Subcutaneous abdominal adipose tissue (tissue), 5 donors: ENCODE data around the gene SPRED3.
"Not testable (repeated sequence)": the region's sequence is repeated elsewhere in the genome, so short reads cannot be mapped to it uniquely, and the experiment has no call there.

Experiments
- H3K27ac ChIP-seq: one replicate; pipeline ENCODE4 v1.7.0; 2013; ENCODE audit warnings: low read depth, mild to moderate bottlenecking, inconsistent platforms, low read length, moderate library complexity
- H3K27me3 ChIP-seq, 5 donors: one replicate each; pipeline ENCODE4 v1.7.0; 2013; ENCODE audit warnings: low read length in 5 of 5, inconsistent platforms in 1 of 5; ENCODE audit not compliant: control insufficient read depth in 5 of 5, insufficient read depth in 4 of 5
- H3K36me3 ChIP-seq, 5 donors: one replicate each; pipeline ENCODE4 v1.7.0; 2013; ENCODE audit warnings: low read length in 5 of 5; ENCODE audit not compliant: control insufficient read depth in 5 of 5, insufficient read depth in 5 of 5
- H3K4me1 ChIP-seq, 5 donors: one replicate each; pipeline ENCODE4 v1.7.0; 2013; ENCODE audit warnings: low read length in 5 of 5, mild to moderate bottlenecking in 3 of 5, moderate library complexity in 1 of 5; ENCODE audit not compliant: control insufficient read depth in 5 of 5, insufficient read depth in 5 of 5
- H3K4me3 ChIP-seq, 5 donors: one replicate each; pipeline ENCODE4 v1.7.0; 2013; ENCODE audit warnings: low read length in 5 of 5, low read depth in 1 of 5
- H3K9ac ChIP-seq, 5 donors: one replicate each; pipeline ENCODE4 v1.7.0; 2013; ENCODE audit warnings: low read length in 5 of 5, mild to moderate bottlenecking in 4 of 5, moderate library complexity in 3 of 5
- H3K9me3 ChIP-seq, 5 donors: one replicate each; pipeline ENCODE4 v1.7.0; 2013; ENCODE audit warnings: low read length in 5 of 5; ENCODE audit not compliant: control insufficient read depth in 5 of 5
- donor health status: healthy.
- donor health status: healthy.
- donor health status: healthy.
- donor health status: healthy.
- donor health status: healthy.

The SPRED3 gene

DNA sequence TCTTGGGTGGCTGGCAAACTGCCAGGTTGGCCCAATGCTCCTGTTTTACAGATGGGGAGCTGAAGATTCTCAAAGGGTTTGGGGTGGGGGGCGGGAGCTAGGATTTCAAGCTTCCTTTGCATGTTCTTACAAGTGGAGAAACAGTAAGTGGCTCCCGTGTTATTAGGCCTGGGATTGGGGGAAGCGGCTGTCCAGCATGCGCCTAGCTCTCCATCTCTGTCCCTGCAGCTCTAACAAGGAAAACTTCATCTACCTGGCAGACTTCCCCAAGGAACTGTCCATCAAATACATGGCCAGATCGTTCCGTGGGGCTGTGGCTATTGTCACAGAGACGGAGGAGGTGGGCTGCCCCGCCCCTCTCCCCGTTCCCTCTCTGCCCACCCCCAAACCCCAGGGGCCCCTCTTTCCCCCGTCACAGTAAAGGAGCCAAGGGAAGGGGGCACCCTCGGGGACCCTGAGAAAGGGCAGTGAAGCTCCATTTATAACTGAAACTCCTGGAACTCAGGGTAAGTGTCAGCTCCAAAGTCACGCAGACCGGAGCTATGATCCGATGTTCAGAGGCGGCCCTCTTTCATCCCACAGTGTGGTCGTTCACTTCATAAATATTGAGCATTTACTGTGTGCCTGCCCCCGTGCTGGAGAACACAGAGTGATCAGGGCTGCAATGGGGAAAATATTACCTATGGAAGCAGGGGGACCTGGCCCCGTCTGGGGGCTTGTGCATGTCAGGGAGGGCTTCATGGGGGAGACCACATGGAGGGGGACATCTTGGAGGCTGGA is 29.1 kb upstream of the SPRED3 start:
- H3K4me1 ChIP-seq = peaks cover 2 to 19% (median 17%) of the 10 kb centered on the region in 5 donors
- H3K4me3 ChIP-seq = no peak overlapping the region
- H3K9ac ChIP-seq = no peak overlapping the region
- H3K27ac ChIP-seq = no peak overlapping the region
- no peaks in the 10 kb centered on the region for H3K9me3 ChIP-seq
- no peaks in the 10 kb centered on the region for H3K36me3 ChIP-seq
- H3K27me3 ChIP-seq = peaks cover 20 to 44% (median 32%) of the 10 kb centered on the region in 5 donors

DNA sequence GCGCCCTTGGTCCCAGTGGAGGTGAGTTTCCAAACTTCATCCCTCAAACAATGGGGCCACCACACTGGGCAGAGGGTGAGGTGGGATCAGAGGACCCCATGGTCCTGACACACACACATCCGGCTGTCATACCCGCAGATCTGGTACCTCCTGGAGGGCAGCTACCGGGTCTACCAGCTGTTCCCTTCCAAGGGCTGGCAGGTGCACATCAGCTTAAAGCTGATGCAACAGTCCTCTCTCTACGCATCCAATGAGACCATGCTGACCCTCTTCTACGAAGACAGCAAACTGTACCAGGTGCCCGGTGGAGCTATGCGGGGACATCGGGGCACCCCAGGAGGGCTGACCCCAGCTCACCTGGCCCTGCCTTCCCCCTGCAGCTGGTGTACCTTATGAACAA is 28.1 kb upstream of the SPRED3 start:
- Histone ChIP-seq H3K27me3 (peaks cover 18 to 44% (median 32%) of the 10 kb centered on the region in 5 donors), H3K4me1 (peaks cover 2 to 19% (median 17%) of the 10 kb centered on the region in 5 donors), H3K9ac (no peak overlapping the region), H3K4me3 (no peak overlapping the region), H3K27ac (no peak overlapping the region), H3K36me3 (no peaks in the 10 kb centered on the region), H3K9me3 (no peaks in the 10 kb centered on the region)

DNA sequence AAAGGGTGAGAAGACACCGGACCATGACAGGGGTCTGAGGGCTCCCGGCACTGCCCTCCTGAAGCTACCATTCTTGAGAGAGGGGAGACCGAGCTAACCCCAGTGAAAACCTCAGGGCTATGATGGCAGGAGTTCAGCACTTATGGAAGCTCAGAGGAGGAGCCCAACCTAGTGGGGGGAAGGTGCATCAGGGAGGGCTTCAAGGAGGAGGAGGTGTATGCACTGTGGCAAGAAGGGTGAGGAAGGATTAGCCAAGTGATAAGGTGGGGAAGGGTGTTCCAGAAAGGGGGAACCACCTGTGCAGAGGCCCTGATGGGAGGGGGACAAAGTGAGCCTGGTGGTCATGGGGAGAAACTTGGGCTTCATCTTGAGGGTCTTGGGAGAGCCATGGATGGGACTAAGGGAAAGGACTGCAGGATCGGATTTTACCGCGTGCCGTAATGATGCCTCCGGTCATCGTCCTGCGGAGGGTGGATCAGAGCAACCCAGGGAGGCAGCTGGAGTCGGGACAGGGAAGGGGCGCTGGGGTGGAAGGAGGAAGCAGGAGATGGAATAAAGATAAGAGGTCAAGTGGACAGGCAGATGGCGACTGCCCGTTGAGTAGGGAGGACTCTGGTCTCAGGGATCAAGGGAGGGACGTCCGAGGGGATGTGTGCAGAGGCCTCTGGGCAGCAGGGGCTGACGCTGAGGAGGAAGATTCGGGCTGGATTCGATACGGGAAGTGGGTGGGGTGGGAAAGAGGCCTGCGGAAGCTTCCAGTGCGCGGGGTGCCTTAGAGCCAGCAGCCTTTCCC is 27.5 kb upstream of the SPRED3 start:
- no peaks in the 10 kb centered on the region for H3K9me3 ChIP-seq
- H3K4me3 ChIP-seq = peak overlapping the region; percentile 40 to 71 (median 64)
- H3K36me3 ChIP-seq = no peaks in the 10 kb centered on the region
- H3K27ac ChIP-seq = no peak overlapping the region
- H3K27me3 ChIP-seq = peaks cover 17 to 43% (median 32%) of the 10 kb centered on the region in 5 donors
- H3K4me1 ChIP-seq = peaks cover 2 to 19% (median 17%) of the 10 kb centered on the region in 5 donors
- H3K9ac ChIP-seq = peak overlapping the region in 3 of 5 donors; percentile 20 to 56 (median 52)

DNA sequence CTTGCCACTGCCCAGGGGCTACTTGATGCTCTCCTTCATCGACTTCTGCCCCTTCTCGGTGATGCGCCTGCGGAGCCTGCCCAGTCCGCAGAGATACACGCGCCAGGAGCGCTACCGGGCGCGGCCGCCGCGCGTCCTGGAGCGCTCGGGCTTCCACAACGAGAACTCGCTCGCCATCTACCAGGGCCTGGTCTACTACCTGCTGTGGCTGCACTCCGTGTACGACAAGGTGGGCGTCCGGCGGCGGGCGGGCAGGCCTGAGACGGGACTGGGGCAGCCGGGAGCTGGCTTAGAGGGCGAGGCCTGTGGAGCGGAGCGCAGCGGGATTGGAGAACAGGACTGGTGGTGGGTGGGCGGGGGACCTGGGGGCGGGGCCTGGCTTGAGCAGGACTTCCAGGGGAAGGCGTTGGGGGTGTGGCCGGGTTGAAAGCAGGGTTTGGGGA is 26.8 kb upstream of the SPRED3 start:
- H3K27ac ChIP-seq = no peak overlapping the region
- no peaks in the 10 kb centered on the region for H3K9me3 ChIP-seq
- H3K9ac ChIP-seq = peak overlapping the region in 3 of 5 donors; percentile 20 to 56 (median 52)
- H3K27me3 ChIP-seq = peaks cover 10 to 38% (median 27%) of the 10 kb centered on the region in 5 donors
- peaks cover 2 to 19% (median 17%) of the 10 kb centered on the region in 5 donors for H3K4me1 ChIP-seq
- no peaks in the 10 kb centered on the region for H3K36me3 ChIP-seq
- H3K4me3 ChIP-seq = peak overlapping the region; percentile 40 to 71 (median 68)

DNA sequence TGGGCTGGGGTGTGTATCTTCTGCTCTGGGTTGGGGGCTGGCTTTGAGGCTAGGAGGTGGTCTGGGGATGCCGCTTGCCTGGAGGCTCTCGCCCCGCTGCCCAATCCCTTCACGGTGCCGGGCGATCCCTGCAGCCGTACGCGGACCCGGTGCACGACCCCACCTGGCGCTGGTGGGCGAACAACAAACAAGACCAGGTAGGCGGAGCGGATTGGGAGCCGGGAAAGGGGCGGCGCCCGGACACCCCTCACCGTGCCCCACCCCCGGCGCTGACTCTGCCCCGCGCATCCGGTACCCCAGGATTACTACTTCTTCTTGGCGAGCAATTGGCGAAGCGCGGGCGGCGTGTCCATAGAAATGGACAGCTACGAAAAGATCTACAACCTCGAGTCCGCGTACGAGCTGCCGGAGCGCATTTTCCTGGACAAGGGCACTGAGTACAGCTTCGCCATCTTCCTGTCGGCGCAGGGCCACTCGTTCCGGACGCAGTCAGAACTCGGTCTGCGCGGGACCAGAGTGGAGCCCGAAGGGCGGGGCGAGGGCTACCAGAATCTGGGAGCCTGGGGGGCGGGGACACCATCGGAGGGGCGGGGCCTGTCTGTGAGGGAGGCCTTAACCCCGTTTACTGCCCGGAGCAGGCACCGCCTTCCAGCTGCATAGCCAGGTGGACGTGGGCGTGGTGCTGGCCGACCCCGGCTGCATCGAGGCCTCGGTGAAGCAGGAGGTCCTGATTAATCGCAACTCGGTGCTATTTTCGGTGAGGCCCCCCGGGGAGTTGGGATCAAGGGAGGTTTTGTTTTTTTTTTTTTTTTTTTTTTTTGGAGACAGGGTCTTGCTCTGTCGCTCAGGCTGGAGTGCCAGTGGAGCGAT is 26.2 kb upstream of the SPRED3 start:
- Histone ChIP-seq H3K27ac (no peak overlapping the region), H3K27me3 (peaks cover 8 to 36% (median 27%) of the 10 kb centered on the region in 5 donors), H3K9ac (peak overlapping the region in 1 of 5 donors; percentile 25), H3K4me3 (peak overlapping the region; percentile 64 to 71 (median 69)), H3K9me3 (no peaks in the 10 kb centered on the region), H3K4me1 (peaks cover 2 to 19% (median 17%) of the 10 kb centered on the region in 5 donors), H3K36me3 (no peaks in the 10 kb centered on the region)

DNA sequence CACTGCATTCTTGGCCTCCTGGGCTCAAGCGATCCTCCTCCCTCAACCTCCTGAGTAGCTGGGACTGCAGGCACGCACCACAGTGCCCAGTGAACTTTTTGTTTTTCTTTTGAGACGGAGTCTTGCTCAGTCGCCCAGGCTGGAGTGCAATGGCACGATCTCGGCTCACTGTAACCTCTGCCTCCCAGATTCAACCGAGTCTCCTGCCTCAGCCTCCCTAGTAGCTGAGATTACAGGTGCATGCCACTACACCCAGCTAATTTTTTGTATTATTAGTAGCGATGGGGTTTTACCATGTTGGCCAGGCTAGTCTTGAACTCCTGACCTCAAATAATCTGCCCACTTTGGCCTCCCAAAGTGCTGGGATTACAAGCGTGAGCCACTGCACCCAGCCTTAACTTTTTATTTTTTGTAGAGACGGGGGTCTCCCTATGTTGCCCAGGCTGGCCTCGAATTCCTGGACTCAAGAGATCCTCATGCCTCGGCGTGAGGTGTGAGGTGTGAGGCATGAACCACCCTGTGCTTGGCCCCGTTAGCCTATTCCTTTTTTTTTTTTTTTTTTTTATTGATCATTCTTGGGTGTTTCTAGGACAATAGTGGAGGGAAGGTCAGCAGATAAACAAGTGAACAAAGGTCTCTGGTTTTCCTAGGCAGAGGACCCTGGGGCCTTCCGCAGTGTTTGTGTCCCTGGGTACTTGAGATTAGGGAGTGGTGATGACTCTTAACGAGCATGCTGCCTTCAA is 25.4 kb upstream of the SPRED3 start:
- not testable (repeated sequence) for H3K36me3 ChIP-seq, H3K9me3 ChIP-seq, H3K27ac ChIP-seq, H3K9ac ChIP-seq
- Histone ChIP-seq H3K4me1 (peaks cover 2 to 19% (median 17%) of the 10 kb centered on the region in 5 donors), H3K27me3 (peaks cover 8 to 43% (median 27%) of the 10 kb centered on the region in 5 donors), H3K4me3 (peak overlapping the region in 2 of 5 donors; percentile 64 to 71)

DNA sequence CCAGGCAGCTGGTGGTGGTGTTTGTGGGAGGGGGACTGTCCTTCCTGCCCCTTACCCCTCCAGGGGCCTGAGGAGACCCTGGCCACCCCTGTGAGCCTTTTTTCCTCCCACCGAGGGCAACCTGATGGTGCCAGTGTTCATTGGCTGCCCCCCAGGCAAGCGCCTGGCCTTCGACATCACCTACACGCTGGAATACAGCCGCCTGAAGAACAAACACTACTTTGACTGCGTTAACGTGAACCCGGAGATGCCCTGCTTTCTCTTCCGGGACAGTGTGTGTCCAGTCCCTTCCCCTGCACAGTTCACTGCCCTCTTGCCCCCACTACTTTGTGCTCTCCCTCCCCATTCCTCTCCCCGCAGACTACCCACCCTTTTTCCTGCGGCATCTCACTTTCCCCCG is 21.5 kb upstream of the SPRED3 start:
- Histone ChIP-seq H3K27me3 (peaks cover 0 to 23% (median 9%) of the 10 kb centered on the region in 5 donors), H3K27ac (no peak overlapping the region)

DNA sequence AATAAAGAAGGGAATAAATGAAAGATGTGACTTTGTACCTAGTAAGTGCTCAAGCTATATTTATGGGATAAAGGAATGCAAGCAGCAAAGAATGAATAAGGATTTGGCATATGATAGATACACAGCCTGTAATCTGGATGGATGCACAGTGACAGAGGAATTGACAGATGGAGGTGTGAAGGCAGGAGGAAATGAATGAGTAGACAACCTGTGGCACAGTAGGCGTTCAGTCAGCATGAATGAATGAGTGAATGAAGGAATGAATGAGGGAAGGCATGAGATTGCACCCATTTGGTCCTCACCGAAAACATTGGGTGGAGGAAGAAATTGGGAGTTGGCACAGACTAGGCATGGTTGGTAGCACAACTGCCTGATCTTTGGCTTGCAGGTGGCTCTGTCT is 18.9 kb upstream of the SPRED3 start:
- Histone ChIP-seq H3K9ac (no peak overlapping the region), H3K9me3 (no peaks in the 10 kb centered on the region), H3K36me3 (no peaks in the 10 kb centered on the region), H3K4me1 (peaks cover 0 to 5% (median 4%) of the 10 kb centered on the region in 5 donors), H3K27me3 (peaks cover 0 to 20% (median 7%) of the 10 kb centered on the region in 5 donors), H3K27ac (no peak overlapping the region), H3K4me3 (no peak overlapping the region)

More for the DNA sequence above, 21.5 kb upstream of the SPRED3 start:
- H3K9me3 ChIP-seq = no peaks in the 10 kb centered on the region
- no peak overlapping the region for H3K4me3 ChIP-seq
- H3K36me3 ChIP-seq = no peaks in the 10 kb centered on the region
- no peak overlapping the region for H3K9ac ChIP-seq
- H3K4me1 ChIP-seq = peaks cover 0 to 10% (median 9%) of the 10 kb centered on the region in 5 donors

DNA sequence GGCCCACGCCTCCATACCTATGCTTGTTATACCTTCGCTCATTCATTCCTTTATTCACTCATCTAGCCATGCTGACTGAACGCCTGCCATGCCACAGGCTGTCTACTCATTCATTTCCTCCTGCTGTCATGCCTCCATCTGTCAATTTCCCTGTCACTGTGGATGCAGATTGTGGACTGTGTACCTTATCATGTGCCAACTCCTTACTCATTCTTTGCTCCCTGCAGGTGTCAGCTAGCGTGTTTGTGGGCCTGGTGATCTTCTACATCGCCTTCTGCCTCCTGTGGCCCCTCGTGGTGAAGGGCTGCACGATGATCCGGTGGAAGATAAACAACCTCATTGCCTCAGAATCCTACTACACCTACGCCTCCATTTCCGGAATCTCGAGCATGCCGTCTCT is 18.2 kb upstream of the SPRED3 start:
- H3K27ac ChIP-seq = no peak overlapping the region
- H3K4me1 ChIP-seq = peaks cover under 1 to 8% (median 8%) of the 10 kb centered on the region in 5 donors
- H3K9ac ChIP-seq = no peak overlapping the region
- H3K9me3 ChIP-seq = no peaks in the 10 kb centered on the region
- peaks cover 0 to 20% (median 4%) of the 10 kb centered on the region in 5 donors for H3K27me3 ChIP-seq
- H3K4me3 ChIP-seq = no peak overlapping the region
- H3K36me3 ChIP-seq = no peaks in the 10 kb centered on the region
